ENCODE results near the gene MVK. TPM values are rescaled to one million over a fixed set of nuclear protein-coding genes. Genes with fewer than 3 reads are reported as not detected.

Gene MVK
- polyA plus RNA-seq, 2 donors = 52.3 to 82.3 TPM

DNA sequence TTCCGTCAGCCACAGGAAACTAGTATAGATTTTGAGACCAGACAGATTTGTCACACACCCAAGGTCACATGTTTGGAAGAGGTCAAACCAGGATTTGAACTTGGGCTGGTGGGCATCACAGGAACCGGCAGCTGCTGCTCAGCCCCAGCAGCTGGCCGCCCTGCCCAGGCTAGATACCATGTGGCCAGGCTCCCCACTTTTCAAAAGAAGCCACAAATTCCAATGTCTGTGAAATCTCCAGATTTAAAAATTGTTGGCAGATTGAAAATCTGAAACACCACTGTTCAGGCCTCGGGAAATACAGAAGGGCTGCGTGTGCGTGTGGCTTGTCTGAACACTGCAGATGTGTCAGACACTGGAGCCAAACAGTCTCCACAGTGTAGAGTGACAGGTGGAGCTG is 30.7 kb upstream of the MVK start:
- Histone ChIP-seq H3K4me1 (ENCODE audit: control insufficient read depth in 2 of 2, insufficient read depth in 2 of 2, low read length in 1 of 2) (peaks cover 0 to 6% of the 10 kb centered on the region in 2 donors), H3K4me3 (ENCODE audit: low read depth in 1 of 2, low read length in 2 of 2) (no peak overlapping the region), H3K27me3 (ENCODE audit: control insufficient read depth in 1 of 2, insufficient read depth in 2 of 2, low read length in 2 of 2) (no peaks in the 10 kb centered on the region), H3K9me3 (ENCODE audit: control insufficient read depth in 2 of 2, insufficient read depth in 1 of 2, low read depth in 1 of 2, low read length in 1 of 2) (no peaks in the 10 kb centered on the region), H3K36me3 (ENCODE audit: control insufficient read depth in 2 of 2, insufficient read depth in 2 of 2, low read length in 1 of 2) (no peaks in the 10 kb centered on the region), H3K27ac (ENCODE audit: low read depth in 2 of 2, low read length in 1 of 2) (no peak overlapping the region)
- WGBS, 2 donors = 88 to 89% methylated on average over 6 of the region's 6 CpGs

DNA sequence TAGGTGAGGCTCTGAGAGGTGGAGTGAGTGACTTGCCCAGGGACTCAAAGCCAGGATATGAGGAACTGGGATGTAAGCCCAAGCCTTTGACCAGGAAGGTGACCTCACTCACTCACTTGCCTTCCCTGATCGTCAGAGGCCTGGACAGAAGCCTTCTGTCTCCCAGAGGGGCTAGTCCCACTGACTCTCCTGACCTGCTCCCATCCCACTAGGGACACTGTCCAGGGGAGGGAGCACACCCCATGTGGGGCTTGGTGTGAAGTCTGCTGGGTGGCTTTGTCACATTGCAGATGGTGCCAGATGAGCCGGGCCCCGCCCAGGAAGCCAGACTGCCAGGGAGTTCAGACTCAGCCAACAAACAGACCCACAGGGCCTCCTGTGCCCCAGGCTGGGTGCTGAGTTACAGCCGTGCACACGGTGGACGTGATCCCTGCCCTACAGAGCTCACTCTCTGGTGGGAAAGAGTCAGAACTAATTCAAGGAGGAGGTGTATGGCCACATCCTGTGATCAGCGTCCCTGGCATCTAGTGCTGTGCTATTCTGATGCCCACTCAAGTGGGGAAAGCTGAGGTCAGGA is 28.6 kb upstream of the MVK start:
- WGBS, 2 donors = 31 to 34% methylated on average over 7 of the region's 7 CpGs
- H3K36me3 ChIP-seq (ENCODE audit: control insufficient read depth in 2 of 2, insufficient read depth in 2 of 2, low read length in 1 of 2) = no peaks in the 10 kb centered on the region
- no peaks in the 10 kb centered on the region for H3K9me3 ChIP-seq (ENCODE audit: control insufficient read depth in 2 of 2, insufficient read depth in 1 of 2, low read depth in 1 of 2, low read length in 1 of 2)
- peak overlapping the region in 1 of 2 donors; percentile 16 for H3K27ac ChIP-seq (ENCODE audit: low read depth in 2 of 2, low read length in 1 of 2)
- no peak overlapping the region for H3K4me3 ChIP-seq (ENCODE audit: low read depth in 1 of 2, low read length in 2 of 2)
- H3K27me3 ChIP-seq (ENCODE audit: control insufficient read depth in 1 of 2, insufficient read depth in 2 of 2, low read length in 2 of 2) = no peaks in the 10 kb centered on the region
- H3K4me1 ChIP-seq (ENCODE audit: control insufficient read depth in 2 of 2, insufficient read depth in 2 of 2, low read length in 1 of 2) = peaks cover 0 to 6% of the 10 kb centered on the region in 2 donors

DNA sequence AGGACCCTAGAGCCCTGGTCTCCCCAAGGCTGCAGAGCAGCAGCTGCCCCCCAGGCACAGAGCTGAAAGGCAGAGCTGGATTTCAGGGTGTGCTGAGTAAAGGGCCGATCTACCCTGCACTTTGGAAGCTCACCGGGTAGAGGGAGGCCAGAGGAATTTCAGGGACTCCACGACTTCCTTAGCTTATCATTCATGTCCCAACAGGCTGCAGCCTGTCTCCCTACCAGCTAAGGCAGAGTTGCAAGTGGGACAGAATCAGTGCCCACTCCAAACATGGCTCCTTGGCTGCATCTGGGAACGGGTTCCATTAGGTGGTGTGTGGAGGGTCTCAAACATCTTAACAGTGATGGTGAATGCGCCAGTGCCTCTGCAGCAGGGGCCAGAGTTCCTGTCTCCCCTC is 27.8 kb upstream of the MVK start:
- no peak overlapping the region for H3K4me3 ChIP-seq (ENCODE audit: low read depth in 1 of 2, low read length in 2 of 2)
- WGBS, 2 donors = 43 to 53% methylated on average over 5 of the region's 5 CpGs
- H3K9me3 ChIP-seq (ENCODE audit: control insufficient read depth in 2 of 2, insufficient read depth in 1 of 2, low read depth in 1 of 2, low read length in 1 of 2) = no peaks in the 10 kb centered on the region
- H3K27me3 ChIP-seq (ENCODE audit: control insufficient read depth in 1 of 2, insufficient read depth in 2 of 2, low read length in 2 of 2) = no peaks in the 10 kb centered on the region
- no peaks in the 10 kb centered on the region for H3K36me3 ChIP-seq (ENCODE audit: control insufficient read depth in 2 of 2, insufficient read depth in 2 of 2, low read length in 1 of 2)
- no peak overlapping the region for H3K27ac ChIP-seq (ENCODE audit: low read depth in 2 of 2, low read length in 1 of 2)
- H3K4me1 ChIP-seq (ENCODE audit: control insufficient read depth in 2 of 2, insufficient read depth in 2 of 2, low read length in 1 of 2) = peaks cover 0 to 6% of the 10 kb centered on the region in 2 donors

DNA sequence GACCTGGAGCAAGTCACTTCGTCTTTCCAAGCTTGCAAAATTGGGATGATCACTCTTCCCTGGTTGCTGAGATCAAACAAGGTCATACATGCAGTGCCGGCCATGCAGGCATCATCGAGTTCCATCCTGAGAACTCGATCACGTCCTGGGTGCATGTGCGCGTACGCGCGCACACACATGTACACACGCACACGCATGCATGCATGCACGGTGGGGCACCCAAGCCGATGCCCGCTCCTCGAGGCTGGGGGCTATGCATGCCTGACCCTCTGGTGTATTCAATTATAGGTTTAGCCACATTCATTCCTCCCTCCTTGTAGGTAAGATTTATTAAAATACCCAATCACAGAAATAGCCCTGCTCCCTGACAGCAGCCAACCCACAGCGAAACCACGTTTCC is 26.3 kb upstream of the MVK start:
- H3K27me3 ChIP-seq (ENCODE audit: control insufficient read depth in 1 of 2, insufficient read depth in 2 of 2, low read length in 2 of 2) = no peaks in the 10 kb centered on the region
- H3K27ac ChIP-seq (ENCODE audit: low read depth in 2 of 2, low read length in 1 of 2) = no peak overlapping the region
- H3K4me1 ChIP-seq (ENCODE audit: control insufficient read depth in 2 of 2, insufficient read depth in 2 of 2, low read length in 1 of 2) = peaks cover 0 to 6% of the 10 kb centered on the region in 2 donors
- H3K4me3 ChIP-seq (ENCODE audit: low read depth in 1 of 2, low read length in 2 of 2) = no peak overlapping the region
- no peaks in the 10 kb centered on the region for H3K9me3 ChIP-seq (ENCODE audit: control insufficient read depth in 2 of 2, insufficient read depth in 1 of 2, low read depth in 1 of 2, low read length in 1 of 2)
- 88 to 90% methylated on average over 18 of the region's 18 CpGs for WGBS, 2 donors
- H3K36me3 ChIP-seq (ENCODE audit: control insufficient read depth in 2 of 2, insufficient read depth in 2 of 2, low read length in 1 of 2) = no peaks in the 10 kb centered on the region

DNA sequence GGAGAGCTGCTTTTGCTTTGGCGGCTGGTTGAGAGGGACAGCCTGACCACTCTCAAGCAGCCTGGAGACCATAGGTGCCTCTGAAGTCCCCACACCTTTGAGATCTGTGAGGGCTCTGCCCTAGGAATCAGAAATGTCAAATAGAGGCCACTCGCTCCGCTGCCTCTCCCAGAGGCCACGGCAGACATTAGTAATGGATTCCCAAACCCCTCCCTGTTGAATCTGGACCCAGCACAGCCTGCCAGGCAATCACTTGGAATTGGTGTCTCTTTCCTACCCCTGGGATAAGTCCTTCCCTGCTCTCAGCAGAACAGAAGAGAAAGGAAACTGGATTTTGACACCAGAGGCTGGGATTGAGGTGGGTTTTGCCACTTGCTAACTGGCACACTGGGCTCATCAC is 25.3 kb upstream of the MVK start:
- Histone ChIP-seq H3K27me3 (ENCODE audit: control insufficient read depth in 1 of 2, insufficient read depth in 2 of 2, low read length in 2 of 2) (no peaks in the 10 kb centered on the region), H3K27ac (ENCODE audit: low read depth in 2 of 2, low read length in 1 of 2) (no peak overlapping the region), H3K4me1 (ENCODE audit: control insufficient read depth in 2 of 2, insufficient read depth in 2 of 2, low read length in 1 of 2) (peaks cover 0 to 6% of the 10 kb centered on the region in 2 donors), H3K9me3 (ENCODE audit: control insufficient read depth in 2 of 2, insufficient read depth in 1 of 2, low read depth in 1 of 2, low read length in 1 of 2) (no peaks in the 10 kb centered on the region), H3K36me3 (ENCODE audit: control insufficient read depth in 2 of 2, insufficient read depth in 2 of 2, low read length in 1 of 2) (no peaks in the 10 kb centered on the region), H3K4me3 (ENCODE audit: low read depth in 1 of 2, low read length in 2 of 2) (no peak overlapping the region)
- WGBS, 2 donors = 73 to 76% methylated on average over 4 of the region's 4 CpGs

DNA sequence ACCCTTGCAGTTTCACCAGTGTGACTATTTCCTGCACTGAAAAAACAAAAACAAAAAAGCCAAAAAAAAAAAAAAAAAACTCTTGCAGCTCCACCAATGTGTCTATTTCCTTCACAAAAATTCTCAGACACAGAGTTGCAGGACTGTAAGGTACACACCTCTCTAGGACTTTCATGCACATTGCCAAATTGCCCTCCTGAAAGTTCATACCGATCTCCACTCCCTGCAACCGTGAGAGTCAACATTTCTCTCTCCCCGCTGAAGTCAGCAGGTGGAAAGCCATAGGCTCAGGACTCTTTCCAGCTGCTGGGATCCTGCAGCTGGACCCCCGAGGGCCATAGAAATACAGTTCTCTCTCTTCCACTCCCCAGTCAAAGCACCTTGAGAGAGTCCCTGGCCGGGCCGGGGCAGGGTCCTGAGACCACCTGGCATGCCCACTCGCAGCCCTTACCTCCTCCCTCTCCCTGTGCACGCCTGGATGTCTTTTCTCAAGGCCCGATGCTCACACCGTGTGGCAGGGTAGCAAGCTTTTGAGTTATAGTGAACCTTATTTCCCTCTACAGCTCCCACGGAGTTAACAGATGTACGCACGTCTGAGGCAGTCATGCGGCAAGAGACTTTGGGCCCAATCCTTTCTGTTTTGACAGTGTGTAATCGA is 23.9 kb upstream of the MVK start:
- H3K27ac ChIP-seq (ENCODE audit: low read depth in 2 of 2, low read length in 1 of 2) = no peak overlapping the region
- no peaks in the 10 kb centered on the region for H3K27me3 ChIP-seq (ENCODE audit: control insufficient read depth in 1 of 2, insufficient read depth in 2 of 2, low read length in 2 of 2)
- no peaks in the 10 kb centered on the region for H3K36me3 ChIP-seq (ENCODE audit: control insufficient read depth in 2 of 2, insufficient read depth in 2 of 2, low read length in 1 of 2)
- H3K9me3 ChIP-seq (ENCODE audit: control insufficient read depth in 2 of 2, insufficient read depth in 1 of 2, low read depth in 1 of 2, low read length in 1 of 2) = no peaks in the 10 kb centered on the region
- peaks cover 0 to 6% of the 10 kb centered on the region in 2 donors for H3K4me1 ChIP-seq (ENCODE audit: control insufficient read depth in 2 of 2, insufficient read depth in 2 of 2, low read length in 1 of 2)
- H3K4me3 ChIP-seq (ENCODE audit: low read depth in 1 of 2, low read length in 2 of 2) = no peak overlapping the region
- WGBS, 2 donors = 41% methylated on average over 15 of the region's 15 CpGs

DNA sequence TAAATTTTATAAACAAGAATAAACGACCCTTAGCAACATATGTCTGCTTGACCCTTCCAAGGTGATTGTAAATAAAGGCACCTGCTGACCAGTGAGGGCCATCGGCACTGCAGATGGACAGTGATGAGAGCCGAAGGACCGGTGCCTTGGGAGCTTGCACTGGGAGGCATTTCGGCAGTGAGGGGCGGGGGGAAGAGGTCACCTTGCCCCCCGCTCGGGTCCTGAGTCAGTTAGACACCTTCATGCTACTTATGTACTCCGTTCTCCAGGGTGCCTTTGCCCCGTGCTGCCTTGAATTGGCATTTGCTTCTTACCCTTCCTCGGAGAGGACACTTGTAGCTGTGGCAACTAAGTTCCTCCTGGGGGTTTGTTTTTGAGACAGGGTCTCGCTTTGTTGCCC is 23.3 kb upstream of the MVK start:
- Histone ChIP-seq H3K9me3 (ENCODE audit: control insufficient read depth in 2 of 2, insufficient read depth in 1 of 2, low read depth in 1 of 2, low read length in 1 of 2) (no peaks in the 10 kb centered on the region), H3K36me3 (ENCODE audit: control insufficient read depth in 2 of 2, insufficient read depth in 2 of 2, low read length in 1 of 2) (no peaks in the 10 kb centered on the region), H3K27me3 (ENCODE audit: control insufficient read depth in 1 of 2, insufficient read depth in 2 of 2, low read length in 2 of 2) (no peaks in the 10 kb centered on the region), H3K27ac (ENCODE audit: low read depth in 2 of 2, low read length in 1 of 2) (no peak overlapping the region), H3K4me3 (ENCODE audit: low read depth in 1 of 2, low read length in 2 of 2) (no peak overlapping the region), H3K4me1 (ENCODE audit: control insufficient read depth in 2 of 2, insufficient read depth in 2 of 2, low read length in 1 of 2) (peaks cover 0 to 2% of the 10 kb centered on the region in 2 donors)
- 65 to 66% methylated on average over 12 of the region's 12 CpGs for WGBS, 2 donors

DNA sequence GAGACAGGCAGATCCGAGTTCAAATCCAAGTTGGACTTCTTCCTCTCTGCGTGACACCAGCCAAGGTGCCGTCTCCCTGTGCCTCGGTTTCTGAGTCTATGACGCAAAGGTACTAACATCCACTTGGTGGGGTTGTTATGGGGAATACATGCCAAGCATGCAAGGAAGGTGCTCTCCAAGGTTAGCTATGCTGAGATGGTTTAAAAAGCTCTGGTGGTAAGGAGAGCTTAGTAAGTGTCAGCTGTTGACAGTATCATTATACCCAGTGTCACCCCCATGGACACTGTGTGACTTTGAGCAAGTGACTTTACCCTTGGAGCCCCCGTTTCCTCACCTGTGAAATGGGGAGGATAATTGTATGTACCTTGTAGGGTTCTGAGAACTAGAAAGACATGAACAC is 22.5 kb upstream of the MVK start:
- no peak overlapping the region for H3K27ac ChIP-seq (ENCODE audit: low read depth in 2 of 2, low read length in 1 of 2)
- H3K4me1 ChIP-seq (ENCODE audit: control insufficient read depth in 2 of 2, insufficient read depth in 2 of 2, low read length in 1 of 2) = peaks cover 0 to 3% of the 10 kb centered on the region in 2 donors
- 84 to 85% methylated on average over 6 of the region's 6 CpGs for WGBS, 2 donors
- no peaks in the 10 kb centered on the region for H3K27me3 ChIP-seq (ENCODE audit: control insufficient read depth in 1 of 2, insufficient read depth in 2 of 2, low read length in 2 of 2)
- H3K36me3 ChIP-seq (ENCODE audit: control insufficient read depth in 2 of 2, insufficient read depth in 2 of 2, low read length in 1 of 2) = no peaks in the 10 kb centered on the region
- H3K9me3 ChIP-seq (ENCODE audit: control insufficient read depth in 2 of 2, insufficient read depth in 1 of 2, low read depth in 1 of 2, low read length in 1 of 2) = no peaks in the 10 kb centered on the region
- H3K4me3 ChIP-seq (ENCODE audit: low read depth in 1 of 2, low read length in 2 of 2) = no peak overlapping the region

DNA sequence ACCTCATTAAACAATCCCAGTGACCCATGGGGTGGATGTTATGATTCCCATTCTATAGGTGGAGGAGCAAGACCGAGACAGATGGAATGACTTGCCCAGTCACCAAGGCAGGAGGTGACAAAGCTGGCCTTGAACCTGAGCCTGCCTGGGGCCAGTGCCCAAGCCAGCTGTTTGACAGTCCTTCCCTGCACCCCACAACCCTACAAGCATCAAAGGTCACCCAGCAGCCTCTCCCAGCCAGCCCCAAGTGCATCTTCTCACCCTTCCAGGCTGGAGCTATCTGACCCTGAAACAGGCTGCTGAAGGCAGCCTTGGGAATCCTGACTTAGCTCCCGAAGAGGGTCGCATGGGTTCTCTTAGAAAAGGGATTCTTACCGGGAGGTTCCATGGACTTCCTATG is 20.6 kb upstream of the MVK start:
- Histone ChIP-seq H3K4me1 (ENCODE audit: control insufficient read depth in 2 of 2, insufficient read depth in 2 of 2, low read length in 1 of 2) (peaks cover under 1 to 7% of the 10 kb centered on the region in 2 donors), H3K9me3 (ENCODE audit: control insufficient read depth in 2 of 2, insufficient read depth in 1 of 2, low read depth in 1 of 2, low read length in 1 of 2) (no peaks in the 10 kb centered on the region), H3K27me3 (ENCODE audit: control insufficient read depth in 1 of 2, insufficient read depth in 2 of 2, low read length in 2 of 2) (no peaks in the 10 kb centered on the region), H3K36me3 (ENCODE audit: control insufficient read depth in 2 of 2, insufficient read depth in 2 of 2, low read length in 1 of 2) (no peaks in the 10 kb centered on the region), H3K27ac (ENCODE audit: low read depth in 2 of 2, low read length in 1 of 2) (no peak overlapping the region), H3K4me3 (ENCODE audit: low read depth in 1 of 2, low read length in 2 of 2) (no peak overlapping the region)
- 67 to 68% methylated on average over 4 of the region's 4 CpGs for WGBS, 2 donors

DNA sequence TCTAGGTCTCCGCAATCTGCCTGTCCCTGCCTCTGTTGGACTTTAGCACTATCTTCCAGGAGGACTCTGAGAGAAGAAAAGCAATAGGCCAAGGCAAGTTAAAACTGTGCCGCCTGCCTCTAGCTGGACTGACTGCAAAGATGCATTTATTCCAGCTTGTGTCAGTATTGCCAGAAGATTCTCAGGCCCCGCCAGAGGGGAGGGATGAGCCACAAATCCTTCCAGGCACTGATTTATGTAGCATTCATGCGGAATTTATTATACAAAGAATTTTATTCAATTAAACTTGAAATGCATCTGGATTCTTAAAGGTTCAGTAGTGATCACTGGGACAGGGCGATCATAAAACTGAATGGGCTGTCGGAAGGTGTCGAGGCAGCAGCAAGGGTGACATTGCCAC is 20.1 kb upstream of the MVK start:
- 69 to 70% methylated on average over 7 of the region's 7 CpGs for WGBS, 2 donors
- no peaks in the 10 kb centered on the region for H3K36me3 ChIP-seq (ENCODE audit: control insufficient read depth in 2 of 2, insufficient read depth in 2 of 2, low read length in 1 of 2)
- H3K4me1 ChIP-seq (ENCODE audit: control insufficient read depth in 2 of 2, insufficient read depth in 2 of 2, low read length in 1 of 2) = peaks cover 5 to 8% of the 10 kb centered on the region in 2 donors
- no peak overlapping the region for H3K27ac ChIP-seq (ENCODE audit: low read depth in 2 of 2, low read length in 1 of 2)
- H3K27me3 ChIP-seq (ENCODE audit: control insufficient read depth in 1 of 2, insufficient read depth in 2 of 2, low read length in 2 of 2) = no peaks in the 10 kb centered on the region
- no peak overlapping the region for H3K4me3 ChIP-seq (ENCODE audit: low read depth in 1 of 2, low read length in 2 of 2)
- H3K9me3 ChIP-seq (ENCODE audit: control insufficient read depth in 2 of 2, insufficient read depth in 1 of 2, low read depth in 1 of 2, low read length in 1 of 2) = no peaks in the 10 kb centered on the region
